Retina (tissue), 1 donor: Measurements from ENCODE around the gene CHKA.

Experiments used
- DNase-seq: peaks from one replicate; pipeline ENCODE4 v3.0.0-alpha.2; 2016

The CHKA gene

DNA sequence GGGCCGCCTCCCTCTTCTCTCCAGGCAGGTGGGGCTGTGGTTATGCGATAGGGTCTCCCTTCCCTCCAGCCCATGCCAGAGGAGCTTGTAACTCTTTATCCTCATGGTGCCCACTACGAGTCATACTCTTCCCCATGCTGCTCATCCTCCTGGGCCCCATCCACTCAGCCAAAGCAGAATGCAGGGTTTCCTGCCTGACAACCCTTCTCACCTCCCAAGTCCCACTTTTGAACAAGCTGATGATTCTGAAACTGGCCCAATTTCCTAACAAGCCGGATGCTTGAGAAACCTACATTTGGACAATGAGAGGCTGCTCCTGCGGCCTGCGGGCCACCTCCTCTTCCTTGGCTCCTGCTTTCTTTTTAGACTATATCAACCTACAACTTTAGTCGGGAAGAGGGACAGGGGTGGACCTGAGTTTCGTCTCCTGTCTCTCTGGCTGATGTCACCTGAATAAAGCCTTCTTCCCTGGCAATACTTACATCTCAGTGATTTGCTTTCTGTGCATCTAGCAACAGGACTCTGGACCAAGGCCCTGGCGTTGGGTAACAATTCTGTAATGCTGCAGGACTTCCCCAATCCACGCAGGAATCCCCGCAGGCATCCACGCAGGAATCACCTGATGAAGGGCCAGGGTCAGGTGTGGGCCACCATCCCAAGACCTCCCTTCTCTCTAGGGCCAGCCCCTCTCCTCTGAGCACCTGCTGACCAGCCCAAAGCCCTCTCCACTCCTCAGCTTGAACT is 92.2 kb downstream of the CHKA start:
- DNase-seq, result no peak

DNA sequence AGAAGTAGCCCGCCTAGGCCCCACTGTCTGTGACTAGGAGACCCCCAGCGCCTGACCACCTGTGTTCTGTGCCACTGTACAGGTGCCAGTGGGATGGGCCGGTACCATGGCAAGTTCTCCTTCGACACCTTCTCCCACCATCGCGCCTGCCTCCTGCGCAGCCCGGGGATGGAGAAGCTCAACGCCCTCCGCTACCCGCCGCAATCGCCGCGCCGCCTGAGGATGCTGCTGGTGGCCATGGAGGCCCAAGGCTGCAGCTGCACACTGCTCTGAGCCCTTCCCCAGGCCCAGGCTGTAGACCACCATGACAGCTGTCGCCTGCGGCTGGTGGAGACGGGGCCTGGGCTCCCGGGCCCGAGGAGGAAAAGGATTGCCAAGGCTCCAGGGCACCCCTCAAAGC is 93.5 kb downstream of the CHKA start:
- DNase-seq, result no peak

DNA sequence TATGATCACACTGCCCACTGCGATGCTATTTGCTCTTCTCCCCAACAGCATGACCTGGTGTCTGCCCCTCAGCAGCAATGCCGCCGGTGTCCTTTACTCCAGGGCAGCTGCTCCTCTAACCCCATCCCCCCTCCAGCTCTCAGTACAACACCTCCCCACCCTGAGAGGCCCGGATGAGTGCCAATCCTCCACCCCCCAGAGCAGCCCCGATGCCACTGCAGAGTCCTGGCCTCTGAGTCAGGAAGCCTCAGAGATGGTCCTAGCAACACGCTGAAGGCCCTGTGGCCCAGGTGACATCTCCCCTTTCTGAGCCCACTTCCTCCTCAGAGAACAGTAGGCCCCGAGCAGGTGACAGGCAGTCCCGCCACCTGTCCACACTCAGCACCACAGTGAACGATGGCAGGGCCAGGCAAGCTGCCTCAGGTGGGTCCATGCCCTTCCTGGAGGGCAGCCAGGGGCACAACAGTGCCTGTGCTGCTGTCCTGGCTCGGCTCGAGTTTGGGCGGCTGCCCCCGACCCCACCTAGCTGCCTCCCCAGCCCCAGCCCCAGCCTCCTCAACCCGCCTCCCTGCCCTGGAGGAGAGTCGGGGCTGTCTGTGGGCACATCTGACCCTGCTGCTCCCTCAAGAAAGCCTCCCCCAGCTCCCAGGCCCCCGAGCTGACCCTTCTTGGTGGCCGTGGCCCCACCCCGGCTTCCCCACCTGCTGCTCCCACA is 94.6 kb downstream of the CHKA start:
- no peak for DNase-seq

DNA sequence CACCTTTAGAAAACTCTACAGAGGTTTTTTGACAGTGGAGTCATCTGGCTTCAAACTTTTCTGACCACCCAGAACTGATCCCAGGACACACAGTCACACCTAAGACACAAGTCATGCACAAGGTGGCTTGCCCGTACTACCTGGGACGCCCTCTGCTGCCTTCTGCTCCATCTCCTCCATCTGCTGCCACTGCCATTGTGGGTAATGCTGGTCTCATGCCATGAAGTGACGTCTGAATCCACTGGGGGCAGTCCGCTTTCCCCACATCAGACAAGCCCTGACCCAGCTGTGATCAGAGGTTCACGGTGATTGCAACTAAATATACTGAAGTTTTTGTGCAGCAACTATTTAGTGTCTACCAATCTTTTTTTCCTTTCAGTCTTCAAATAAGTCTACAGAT is 96.1 kb downstream of the CHKA start:
- DNase-seq, result no peak

DNA sequence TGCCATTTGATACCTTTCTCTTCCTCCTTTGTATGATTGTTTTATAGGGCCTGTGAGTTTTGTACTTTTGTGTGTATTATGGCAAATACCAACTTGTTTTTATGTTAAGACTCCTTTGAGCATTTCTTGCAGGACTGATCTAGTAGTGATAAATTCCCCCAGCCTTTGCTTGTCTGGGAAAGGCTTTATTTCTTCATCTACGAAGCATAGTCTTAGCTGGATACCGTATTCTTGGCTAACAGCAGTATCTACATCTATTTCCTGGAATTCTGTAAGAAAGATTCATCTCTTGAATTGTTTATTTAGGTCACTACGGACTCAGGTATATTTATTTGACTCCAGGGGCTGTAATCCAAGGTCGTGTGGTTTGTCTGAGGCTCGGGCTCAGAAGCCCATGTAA is 96.7 kb downstream of the CHKA start:
- DNase-seq, result no peak

DNA sequence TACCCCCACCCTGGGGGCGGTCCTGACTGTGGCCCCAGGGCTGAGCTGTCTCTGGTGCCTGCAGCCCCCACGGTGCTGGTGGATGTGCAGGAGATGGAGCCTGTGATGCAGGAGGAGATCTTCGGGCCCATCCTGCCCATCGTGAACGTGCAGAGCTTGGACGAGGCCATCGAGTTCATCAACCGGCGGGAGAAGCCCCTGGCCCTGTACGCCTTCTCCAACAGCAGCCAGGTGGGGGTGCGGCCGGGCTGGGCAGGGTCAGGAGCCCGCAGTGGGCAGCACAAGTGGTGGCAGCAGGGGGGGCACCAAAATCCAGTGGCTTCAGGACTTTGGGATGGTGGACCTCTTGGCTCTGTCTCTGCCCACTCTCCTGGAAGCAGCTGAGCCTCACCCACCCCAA is 98.7 kb downstream of the CHKA start:
- DNase-seq, result no peak

DNA sequence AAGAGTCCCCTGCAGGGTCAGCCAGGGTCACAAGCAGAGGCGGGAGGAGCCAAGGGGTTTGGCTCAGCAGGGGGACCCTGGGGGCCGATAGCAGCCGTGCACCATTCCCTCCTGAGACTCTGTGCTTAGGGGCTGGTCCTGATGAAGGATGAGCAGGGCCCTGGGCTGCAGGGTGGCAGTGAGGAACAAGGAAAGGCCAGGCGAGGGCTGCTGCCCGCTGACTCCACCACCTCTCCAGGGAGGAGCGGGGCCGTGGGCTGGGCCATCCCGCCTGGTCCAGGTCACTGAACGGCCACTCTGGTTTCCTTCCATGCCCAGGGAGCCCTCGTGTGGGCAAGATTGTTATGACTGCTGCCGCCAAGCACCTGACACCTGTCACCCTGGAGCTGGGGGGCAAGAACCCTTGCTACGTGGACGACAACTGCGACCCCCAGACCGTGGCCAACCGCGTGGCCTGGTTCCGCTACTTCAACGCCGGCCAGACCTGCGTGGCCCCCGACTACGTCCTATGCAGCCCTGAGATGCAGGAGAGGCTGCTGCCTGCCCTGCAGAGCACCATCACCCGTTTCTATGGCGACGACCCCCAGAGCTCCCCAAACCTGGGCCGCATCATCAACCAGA is 99.9 kb downstream of the CHKA start:
- DNase-seq, result no peak

DNA sequence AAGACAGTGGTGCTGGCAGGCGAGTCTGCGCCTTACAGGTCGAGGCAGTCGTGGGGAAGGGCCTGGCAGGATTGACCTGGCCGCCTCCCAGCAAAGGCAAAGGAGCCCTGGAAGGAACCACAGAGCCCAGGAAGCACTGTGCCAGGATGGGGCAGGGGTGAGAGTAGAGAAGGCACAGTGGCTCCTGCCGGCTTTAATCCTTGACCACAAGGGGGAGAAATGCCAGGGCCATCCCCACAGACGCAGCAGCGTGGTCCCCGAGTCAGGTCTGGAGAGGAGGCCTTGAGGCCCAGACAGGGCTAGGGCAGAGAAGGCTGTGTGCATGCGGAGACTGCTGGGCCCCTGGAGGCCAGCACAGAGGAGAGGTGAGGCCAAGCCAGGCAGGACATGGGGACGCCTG is 100.6 kb downstream of the CHKA start:
- DNase-seq, result no peak

DNA sequence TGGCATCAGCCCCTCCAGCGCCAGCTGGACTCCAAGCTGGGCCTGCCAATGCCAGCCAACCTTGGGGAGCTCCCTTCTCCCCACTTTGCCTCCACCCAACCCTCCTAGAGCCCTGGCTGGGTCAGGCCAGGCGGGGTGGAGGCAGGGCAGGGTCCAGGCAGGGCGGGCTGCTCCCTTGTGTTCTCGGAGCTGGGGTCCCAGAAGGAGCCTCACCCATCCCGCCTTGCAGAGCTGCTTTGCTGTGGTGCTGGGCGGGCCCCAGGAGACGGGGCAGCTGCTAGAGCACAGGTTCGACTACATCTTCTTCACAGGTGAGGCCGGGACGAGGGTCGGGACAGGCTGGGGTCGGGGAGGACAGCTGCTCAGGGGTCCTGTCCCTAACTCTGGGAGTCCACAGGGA is 101.7 kb downstream of the CHKA start:
- DNase-seq, result no peak

DNA sequence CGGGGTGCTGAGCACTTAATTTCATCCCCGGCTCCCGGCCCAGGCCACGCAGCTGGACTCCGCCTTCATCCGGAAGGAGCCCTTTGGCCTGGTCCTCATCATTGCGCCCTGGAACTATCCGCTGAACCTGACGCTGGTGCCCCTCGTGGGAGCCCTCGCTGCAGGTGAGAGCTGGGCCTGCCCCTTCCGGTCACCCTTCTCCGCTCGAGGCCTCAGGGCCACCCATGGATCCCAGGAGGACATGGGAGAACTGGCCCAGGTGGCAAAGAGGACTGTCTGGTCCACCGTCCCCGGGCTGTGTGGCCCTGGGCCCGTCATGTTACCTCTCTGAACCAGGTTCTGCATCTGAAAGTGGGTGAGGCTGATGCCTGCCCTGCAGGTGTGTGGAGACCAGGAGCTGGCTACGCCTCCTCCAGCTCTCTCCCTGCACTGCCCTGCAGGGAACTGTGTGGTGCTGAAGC is 102.4 kb downstream of the CHKA start:
- no peak for DNase-seq

DNA sequence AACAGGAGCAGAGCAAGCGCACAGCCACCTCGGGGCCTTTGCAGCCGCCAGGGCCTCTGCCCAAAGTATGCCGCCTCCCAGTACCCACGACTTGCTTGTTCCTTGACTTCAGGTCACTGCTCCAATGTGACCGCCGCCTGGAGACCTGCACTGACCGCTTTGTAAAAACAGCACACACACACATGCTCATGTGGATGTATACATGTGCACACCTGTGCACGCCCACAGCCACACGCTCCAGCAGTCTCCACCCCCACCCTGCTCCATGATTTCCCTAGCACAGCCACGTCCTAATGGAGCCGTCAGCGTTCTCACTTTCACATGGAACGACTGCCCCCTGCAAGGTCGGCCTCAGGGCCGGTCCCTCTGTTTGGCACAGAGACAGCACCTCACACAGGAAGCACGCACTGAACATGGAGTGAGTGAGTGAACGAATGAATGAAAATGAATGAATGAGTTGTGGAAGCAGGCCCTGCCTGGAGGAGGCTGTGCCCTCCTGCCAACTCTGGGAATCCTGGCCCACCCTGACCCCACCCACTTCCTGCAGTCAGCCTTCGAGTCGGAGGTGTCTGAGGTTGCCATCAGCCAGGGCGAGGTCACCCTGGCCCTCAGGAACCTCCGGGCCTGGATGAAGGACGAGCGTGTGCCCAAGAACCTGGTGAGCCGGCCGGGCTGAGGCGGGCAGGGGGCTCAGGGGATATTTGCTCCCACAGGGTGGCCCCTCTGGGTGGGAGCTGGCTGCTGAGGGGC is 103.0 kb downstream of the CHKA start:
- no peak for DNase-seq

DNA sequence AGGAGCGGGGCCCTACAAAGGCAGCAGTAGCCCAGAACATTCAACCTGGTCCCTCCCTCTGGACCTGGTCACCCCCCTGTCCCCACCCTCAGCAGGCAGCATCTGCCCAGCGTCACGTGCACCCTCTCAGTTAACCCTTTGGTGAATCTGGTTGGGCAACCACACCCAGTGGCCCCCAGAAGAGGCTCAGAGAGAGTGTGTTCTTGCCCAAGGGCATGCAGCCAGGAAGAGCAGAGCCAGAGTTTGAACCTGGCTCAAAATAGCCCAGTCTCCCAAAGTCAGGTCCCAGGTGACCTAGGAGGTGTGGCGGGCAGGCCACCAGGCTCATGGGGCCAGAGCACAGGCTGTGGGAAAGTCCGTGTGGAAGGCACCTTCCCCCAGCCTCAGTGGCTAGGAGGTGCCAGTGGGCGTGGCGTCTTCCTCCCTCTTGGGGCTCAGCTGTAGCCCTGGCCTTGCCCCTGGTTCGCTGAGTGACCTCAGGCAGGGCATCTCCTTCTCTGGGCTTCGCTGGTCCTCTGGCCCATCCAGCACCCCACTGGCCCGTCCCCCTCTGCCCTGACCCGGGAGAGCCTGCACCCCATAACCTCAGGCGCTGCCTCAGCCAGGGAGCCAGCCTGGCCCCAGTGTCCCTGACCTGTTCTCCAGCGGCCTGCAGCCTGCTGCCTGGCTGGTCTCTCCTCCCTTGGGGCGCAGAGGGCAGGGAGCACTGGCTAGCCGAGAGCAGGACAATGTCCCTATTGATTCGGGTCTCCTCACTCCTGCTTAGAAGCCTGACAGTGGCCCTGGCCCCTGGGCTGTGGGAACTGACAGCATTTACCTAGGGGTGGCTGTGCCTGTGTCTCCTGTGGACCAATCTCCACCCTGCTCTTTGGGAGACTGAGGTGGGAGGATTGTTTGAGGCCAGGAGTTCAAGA is 104.0 kb downstream of the CHKA start:
- no peak for DNase-seq

DNA sequence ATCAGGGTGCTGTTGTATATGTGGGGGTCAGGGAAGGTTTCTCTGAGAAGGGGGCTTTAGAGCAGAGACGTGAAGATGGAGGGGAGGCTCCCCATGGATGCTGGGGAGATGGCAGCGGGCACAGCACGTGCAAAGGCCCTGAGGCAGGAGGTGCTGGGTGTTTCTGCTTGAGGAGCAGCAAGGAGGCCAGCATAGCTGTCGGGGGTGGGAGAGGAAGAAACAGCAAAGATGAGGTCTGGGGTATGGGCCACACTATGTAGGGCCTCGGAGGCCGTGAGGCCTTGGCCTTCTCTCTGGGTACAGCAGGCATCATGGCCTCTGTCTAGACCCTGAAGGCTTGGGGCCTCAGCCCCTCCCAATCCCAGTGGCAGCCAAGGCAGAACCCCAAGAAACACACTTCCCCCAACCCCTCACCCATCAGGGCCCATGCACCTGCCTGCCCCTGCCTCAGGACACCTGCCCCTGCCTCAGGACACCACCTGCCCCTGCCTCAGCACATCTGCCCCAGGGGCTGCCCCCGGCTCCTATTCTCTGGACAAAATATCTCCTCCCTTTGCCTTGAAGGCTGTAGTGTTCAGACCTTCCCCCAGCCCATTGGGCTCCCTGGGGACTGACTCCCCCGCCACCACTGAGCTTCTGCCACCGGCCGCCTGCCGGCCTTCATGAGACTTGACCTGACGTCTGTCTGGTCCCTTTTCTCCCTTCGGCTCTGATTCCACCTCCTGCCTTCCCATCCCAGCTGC is 104.9 kb downstream of the CHKA start:
- no peak for DNase-seq

DNA sequence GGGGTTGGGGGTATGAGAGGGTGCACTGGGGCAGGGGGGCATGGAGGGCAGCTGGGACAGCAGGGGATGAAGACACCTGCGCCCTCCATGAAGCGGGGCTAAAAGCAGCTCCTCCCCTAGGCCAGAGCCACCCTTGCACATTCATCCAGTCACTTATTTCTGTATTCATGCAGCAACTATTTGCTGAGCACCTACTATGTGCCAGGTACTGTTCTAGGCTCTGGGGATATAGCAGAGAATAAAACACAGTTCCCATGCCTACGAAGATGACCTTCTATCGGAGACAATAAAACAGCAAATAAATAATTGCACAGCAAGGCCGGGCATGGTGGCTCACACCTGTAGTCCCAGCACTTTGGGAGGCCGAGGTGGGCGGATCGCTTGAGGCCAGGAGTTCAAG is 105.7 kb downstream of the CHKA start:
- no peak for DNase-seq

DNA sequence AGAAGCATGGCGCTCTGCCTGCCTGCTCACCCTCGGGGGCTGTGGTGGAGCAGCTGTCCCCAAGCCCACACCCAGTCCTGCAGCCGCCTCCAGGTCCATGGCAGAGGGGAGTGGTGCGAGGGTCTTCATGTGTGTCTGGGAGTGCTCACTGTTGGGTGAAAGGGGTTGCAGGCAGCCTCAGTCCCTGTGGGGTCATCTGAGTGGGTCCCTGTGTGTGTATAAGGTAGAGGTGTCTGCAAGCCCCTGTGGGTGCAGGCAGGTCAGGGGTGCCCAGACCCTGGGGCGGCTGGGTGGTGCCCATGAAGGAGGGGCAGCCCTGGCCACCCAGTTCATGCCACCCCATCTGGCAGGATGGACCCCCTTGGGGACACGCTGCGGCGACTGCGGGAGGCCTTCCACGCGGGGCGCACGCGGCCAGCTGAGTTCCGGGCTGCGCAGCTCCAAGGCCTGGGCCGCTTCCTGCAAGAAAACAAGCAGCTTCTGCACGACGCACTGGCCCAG is 106.2 kb downstream of the CHKA start:
- no peak for DNase-seq

DNA sequence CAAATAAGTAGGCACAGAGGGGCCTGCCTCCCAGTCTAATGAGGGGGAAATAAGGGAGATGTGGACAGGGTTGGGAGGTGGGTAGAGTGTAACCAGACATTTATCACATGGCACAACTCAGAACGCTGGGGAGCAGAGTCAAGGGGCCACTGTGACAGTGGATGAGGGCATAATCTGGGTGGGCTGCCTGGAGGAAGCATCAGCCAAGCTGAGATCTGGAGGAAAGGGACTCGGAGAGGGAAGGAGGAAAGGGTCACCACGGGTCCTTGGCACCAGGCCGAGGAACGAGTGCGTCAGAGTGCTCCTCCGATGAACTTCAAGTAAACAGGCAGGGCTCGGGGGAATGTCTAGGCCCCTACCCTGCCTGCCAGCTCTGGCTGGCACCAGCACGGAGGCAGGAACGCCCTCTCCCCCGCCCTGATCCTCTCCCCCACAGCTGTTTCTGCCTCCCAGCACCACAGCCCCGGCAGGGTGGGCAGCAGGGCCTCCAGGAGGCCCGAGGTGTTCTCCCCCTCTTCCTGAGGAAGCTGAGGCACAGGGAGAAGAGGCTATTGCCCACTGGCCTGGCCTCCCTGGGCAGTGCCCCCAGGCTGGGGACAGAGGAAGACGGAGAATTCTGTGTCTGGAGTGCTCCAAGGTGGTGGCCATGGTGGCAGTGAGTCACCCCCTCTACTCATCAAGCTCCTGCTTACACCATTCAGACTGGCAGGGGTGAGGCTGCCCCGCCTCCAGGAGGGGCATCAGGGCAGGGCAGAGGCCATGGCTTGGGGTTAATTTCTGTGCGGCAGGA is 106.8 kb downstream of the CHKA start:
- no peak for DNase-seq

DNA sequence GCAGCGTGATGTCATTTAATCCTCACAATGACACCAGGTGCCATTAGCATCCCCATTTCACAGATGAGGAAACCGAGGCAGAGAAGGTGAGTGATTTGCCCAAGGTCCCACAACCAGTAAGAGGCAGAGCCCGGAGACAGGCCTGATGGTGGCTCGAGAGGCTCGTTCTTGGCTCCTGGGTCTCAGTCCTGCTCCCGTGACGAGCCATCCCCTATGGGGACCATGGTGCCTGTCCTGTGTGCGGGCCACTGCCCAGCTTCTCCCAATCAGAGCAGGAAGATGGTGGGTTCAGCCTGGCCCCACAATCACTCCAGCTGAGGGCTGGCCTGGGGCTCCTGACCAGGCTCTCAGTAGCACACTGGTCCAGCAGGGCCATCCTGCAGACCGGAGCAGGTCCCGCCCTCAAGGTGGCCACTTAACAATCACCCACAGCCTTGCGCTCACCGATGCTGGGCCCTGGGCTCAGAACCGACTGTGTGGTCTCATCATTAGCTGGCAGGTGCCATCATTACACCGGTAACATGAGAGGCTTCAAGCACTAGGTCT is 107.5 kb downstream of the CHKA start:
- DNase-seq, result no peak

DNA sequence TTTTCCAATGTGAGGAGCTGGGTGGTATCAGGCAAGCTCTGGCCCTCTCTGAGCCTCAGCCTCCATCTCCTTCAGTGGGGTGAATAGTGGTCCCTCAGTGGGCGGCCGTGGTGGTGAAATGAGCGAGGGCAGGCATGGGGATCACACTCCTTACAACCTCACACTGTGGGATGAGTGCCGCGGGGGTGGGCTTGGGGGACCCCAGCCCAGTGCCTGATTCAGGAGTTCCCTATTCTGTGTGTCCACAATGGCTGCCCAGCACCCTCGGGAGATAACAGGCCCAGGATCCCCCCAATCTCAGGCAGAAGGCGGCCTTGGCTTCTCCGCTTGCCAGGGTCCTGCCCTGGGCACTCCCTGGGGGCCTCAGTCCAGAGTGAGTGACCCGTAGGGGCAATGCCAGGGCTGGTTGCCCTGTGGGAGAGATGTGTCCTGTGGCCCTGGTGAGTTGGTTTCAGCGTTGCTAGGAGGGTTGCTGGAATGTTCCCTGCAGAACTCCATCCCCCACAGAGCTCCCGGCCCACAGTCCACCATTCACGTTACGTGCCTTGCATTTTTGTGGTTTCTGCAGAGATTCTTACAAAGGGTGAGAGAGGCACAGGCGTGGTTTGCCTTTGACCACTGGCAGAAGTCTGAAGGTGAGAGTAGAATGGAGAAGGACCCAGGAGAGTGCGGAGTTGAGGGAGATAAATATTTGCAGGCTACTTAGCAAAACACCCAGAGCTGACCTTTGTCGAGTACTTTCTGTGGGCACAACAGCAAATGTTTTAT is 108.2 kb downstream of the CHKA start:
- DNase-seq, result no peak
